Measurements from ENCODE around the gene TMC6. TPM values are rescaled to one million over a fixed set of nuclear protein-coding genes. Genes with fewer than 3 reads are reported as not detected.
"Not testable (repeated sequence)": the region's sequence is repeated elsewhere in the genome, so short reads cannot be mapped to it uniquely, and the experiment has no call there.

Gene TMC6
- total RNA-seq, 1 donor from 2014 or later, result 80.1 TPM

- intact Hi-C loops (cut with DNase I), result loop anchor here (5.0 kb wide), 1 partner anchor 37 kb away; no protein-coding TSS in a partner anchor
- DNase-seq (ENCODE audit: low spot score), result peak; percentile 98
These were observed 11.9 kb upstream of the TMC6 start for GRCh38 chr17:78140169-78141051.

DNA sequence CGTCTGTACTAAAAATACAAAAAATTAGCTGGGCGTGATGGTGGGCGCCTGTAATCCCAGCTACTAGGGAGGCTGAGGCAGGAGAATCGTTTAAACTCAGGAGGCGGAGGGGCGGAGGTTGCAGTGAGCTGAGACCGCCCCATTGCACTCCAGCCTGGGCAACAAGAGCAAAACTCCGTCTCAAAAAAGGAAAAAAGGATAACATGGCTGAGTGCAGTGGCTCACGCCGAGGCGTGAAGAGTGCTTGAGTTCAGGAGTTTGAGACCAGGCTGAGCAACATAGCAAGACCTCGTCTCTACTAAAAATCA lies 11.3 kb upstream of the TMC6 start:
- intact Hi-C loops (cut with DNase I), result loop anchor here (5.0 kb wide), 1 partner anchor 37 kb away; no protein-coding TSS in a partner anchor
- DNase-seq (ENCODE audit: low spot score), result not testable (repeated sequence)

- intact Hi-C loops (cut with DNase I), result no loop called here
- DNase-seq (ENCODE audit: low spot score), result no peak
These were observed 9.9 kb upstream of the TMC6 start for GRCh38 chr17:78138204-78139060.

DNA sequence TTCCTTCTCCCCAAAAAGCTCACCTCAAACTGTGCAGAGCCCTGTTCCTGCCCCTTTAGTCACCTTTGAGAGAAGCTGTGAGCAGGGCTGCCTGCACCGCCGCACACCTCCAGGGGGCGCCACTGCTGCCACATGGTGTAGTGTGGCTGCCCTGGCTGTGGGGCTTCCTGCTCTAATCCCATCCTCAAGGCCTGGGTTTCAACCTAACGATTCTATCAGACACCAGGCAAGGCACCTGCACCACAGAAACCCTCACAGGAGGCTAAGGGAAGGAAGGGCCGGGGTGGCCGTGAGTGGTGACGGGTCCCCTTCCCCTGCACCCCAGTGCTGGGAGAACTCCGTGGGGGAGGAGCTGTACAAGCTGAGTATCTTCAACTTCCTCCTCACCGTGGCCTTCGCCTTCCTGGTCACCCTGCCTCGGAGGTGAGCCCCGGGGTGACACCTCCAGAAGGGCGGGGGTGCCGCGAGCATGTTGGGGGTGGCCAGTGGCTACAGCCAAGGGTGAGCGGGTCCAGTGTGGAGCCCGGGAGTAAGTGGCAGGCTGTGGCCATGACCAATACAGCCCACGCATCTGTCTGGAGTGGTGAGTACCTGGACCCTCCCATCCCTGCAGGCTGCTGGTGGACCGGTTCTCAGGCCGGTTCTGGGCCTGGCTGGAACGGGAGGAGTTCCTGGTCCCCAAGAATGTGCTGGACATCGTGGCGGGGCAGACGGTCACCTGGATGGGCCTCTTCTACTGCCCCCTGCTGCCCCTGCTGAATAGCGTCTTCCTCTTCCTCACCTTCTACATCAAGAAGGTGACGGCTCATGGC lies 9.0 kb upstream of the TMC6 start:
- peak; percentile 81 for DNase-seq (ENCODE audit: low spot score)
- intact Hi-C loops (cut with DNase I), result no loop called here

DNA sequence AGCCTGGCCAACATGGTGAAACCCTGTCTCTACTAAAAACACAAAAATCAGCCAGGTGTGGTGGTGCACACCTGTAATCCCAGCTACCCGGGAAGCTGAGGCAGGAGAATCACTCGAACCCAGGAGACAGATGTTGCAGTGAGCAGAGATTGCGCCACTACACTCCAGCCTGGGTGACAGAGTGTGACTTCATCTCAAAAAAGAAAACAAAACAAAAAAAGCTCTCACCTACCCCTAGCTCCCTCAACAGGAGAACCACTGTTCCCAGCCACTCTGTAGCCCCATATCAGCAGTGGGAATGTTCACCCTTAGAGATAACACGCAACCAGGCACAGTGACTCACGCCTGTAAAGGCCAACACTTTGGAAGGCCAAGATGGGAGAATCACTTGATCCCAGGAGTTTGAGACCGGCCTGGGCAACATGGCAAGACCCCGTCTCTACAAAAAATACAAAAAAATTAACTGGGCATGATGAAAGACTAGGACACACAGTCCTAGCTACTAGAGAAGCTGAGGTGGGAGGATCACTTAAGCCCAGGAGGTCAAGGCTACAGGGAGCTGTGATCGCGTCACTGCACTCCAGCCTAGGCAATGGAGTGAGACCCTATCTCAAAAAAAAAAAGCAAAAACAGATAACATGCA lies 7.4 kb upstream of the TMC6 start:
- DNase-seq (ENCODE audit: low spot score), result no peak
- intact Hi-C loops (cut with DNase I), result no loop called here

DNA sequence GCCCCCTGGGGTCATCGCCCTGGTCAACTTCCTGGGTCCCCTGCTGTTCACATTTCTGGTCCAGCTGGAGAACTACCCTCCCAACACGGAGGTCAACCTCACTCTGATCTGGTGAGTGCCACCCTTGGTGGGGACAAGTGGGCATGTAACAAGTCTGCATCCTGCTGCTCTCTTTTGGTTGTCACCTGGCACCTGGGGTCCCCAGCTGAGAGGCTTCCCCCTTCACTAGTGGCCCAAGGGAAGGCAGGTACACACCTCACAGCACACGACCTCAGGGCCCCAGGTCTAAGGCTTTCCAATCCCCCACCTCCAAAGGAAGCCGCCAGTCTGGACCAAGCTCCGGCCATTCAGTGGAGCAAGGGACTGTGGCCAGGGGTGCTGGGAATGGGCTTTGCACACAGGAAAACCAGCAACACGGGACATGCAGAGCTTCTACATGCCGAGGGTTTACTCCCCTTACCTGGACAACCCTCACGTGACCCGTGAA lies 6.4 kb upstream of the TMC6 start:
- intact Hi-C loops (cut with DNase I), result no loop called here
- peak; percentile 46 for DNase-seq (ENCODE audit: low spot score)

GRCh38 chr17:78133971-78134898 lies 5.7 kb upstream of the TMC6 start:
- DNase-seq (ENCODE audit: low spot score), result no peak
- intact Hi-C loops (cut with DNase I), result no loop called here

DNA sequence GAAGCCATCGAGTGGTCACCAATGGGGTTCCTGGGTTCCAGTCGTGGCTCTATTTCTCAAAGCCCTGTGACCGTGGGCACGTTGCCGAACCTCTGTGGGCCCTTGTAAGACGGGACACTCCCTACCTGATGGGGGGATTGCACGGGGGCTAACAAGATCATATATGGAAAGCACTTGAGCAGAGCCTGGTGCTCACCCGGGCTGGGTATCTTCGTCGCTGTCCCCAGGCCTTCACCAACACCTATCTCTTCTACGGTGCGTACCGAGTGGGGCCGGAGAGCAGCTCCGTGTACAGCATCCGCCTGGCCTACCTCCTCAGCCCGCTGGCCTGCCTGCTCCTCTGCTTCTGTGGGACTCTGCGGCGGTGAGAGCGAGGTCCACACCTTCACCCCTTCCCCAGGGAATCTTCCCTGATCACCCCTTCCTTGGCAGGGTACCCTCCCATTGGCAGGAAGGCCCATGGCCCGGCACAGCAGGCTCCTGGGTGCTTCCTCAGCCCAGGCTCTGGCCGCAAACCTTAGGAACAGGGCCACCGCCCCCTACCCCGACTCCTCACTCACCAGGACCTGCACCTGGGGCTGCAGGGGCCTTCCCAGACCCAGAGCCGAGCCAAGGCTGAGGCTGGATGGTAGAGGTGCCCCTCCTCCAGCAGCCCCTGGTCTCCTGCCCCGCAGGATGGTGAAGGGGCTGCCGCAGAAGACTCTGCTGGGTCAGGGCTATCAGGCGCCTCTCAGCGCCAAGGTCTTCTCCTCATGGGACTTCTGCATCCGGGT lies 4.8 kb upstream of the TMC6 start:
- DNase-seq (ENCODE audit: low spot score), result peak; percentile 69

GRCh38 chr17:78132767-78133178 lies 4.2 kb upstream of the TMC6 start:
- intact Hi-C loops (cut with DNase I), result no loop called here
- no peak for DNase-seq (ENCODE audit: low spot score)

More for the DNA sequence above, 4.8 kb upstream of the TMC6 start:
- intact Hi-C loops (cut with DNase I), result no loop called here

GRCh38 chr17:78132084-78132676 lies 3.6 kb upstream of the TMC6 start:
- intact Hi-C loops (cut with DNase I), result no loop called here
- DNase-seq (ENCODE audit: low spot score), result peak; percentile 76

GRCh38 chr17:78131172-78132083 lies 2.9 kb upstream of the TMC6 start:
- intact Hi-C loops (cut with DNase I), result no loop called here
- peak; percentile 81 for DNase-seq (ENCODE audit: low spot score)

GRCh38 chr17:78130437-78131101 lies 2.0 kb upstream of the TMC6 start, which contains the start of gene TMC8:
Gene TMC8, plus strand, starts transcription at chr17:78130771. Its CDS starts 818 bp downstream, at chr17:78131589.
- intact Hi-C loops (cut with DNase I), result no loop called here
- DNase-seq (ENCODE audit: low spot score), result peak; percentile 82

DNA sequence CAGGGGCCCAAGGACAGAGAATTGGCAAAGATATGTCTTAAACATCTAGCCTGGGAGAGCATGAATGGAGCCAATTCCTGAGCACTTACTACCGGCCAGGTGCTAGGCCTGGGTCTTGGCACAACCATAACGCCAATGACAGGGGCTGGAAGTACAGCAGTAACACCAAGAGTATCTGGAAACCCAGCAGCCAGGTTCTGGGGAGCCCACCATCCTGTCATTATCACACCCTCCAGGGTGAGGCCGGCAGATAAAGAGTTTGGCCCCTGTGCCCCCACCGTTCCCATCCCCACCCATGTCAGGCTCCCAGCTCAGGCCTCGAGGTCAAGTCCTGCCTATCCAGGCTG lies 1.5 kb upstream of the TMC6 start:
- DNase-seq (ENCODE audit: low spot score), result no peak
- intact Hi-C loops (cut with DNase I), result no loop called here

DNA sequence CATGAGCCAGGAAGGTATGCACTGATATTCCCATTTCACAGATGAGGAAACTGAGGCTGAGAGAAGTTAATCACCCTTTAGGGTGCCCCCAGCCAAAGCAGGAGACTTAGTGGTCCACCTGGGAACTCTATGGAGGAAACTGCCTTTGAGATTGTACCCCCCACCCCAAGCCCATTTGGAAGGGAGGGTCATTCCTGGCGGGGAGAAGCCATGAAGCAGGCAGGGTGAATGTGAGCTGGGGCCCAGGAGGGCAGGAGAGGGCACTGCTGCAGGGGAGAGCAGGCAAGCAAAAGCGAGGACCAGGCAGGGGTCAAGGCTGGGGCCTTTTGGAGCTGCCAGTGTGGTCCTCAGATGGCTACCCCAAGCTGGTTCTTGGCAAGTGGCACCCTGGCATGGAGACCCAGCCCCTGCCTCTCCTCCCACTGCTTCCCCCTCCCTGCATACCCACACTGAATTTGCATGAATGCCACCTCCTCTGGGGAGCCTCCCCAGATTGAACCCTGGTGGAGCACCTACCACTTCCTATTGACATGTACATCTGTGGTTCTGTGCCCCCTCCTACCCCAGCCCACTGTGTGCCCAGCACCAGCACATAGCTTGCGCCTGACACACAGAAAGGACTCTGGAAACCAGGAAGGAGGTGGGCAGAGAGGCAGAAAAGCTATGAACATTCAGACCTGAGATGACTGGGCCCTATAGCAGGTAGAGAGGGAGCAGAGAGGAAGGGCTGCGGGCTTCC lies 965 bp upstream of the TMC6 start:
- DNase-seq (ENCODE audit: low spot score), result peak; percentile 74
- intact Hi-C loops (cut with DNase I), result loop anchor here (2.0 kb wide), 1 partner anchor 39 kb away; the partner anchor contains the start of gene SYNGR2
